Colon (tissue), 2 donors: ENCODE data around the gene LAIR1.
"Not testable (repeated sequence)": the region's sequence is repeated elsewhere in the genome, so short reads cannot be mapped to it uniquely, and the experiment has no call there.

Experiments used
- FAIRE-seq: peaks from 2 replicates; lab custom pipeline; 2012; peaks lifted over from hg19 to GRCh38; lab: Jason Lieb, UNC
- donor health status: control.
- donor health status: control.

Gene LAIR1

GRCh38 chr19:54364775-54365257, at the start of gene LAIR1:
Gene LAIR1, minus strand, starts transcription at chr19:54364931. Its CDS starts 127 bp downstream, at chr19:54364804.
- FAIRE-seq = no peak

GRCh38 chr19:54414156-54414555, 49.4 kb upstream of the LAIR1 start:
- FAIRE-seq = no peak

GRCh38 chr19:54412877-54413276, 48.1 kb upstream of the LAIR1 start:
- no peak for FAIRE-seq

- FAIRE-seq = no peak
Observed at GRCh38 chr19:54411033-54411432, 46.3 kb upstream of the LAIR1 start.

- FAIRE-seq = no peak
Observed at GRCh38 chr19:54408456-54409026, 43.8 kb upstream of the LAIR1 start.

- no peak for FAIRE-seq
Observed at GRCh38 chr19:54407780-54408179, 43.0 kb upstream of the LAIR1 start.

- no peak for FAIRE-seq
Observed at GRCh38 chr19:54405628-54406027, 40.9 kb upstream of the LAIR1 start.

- no peak for FAIRE-seq
Observed at GRCh38 chr19:54403054-54403453, 38.3 kb upstream of the LAIR1 start.

GRCh38 chr19:54400913-54401312, 36.2 kb upstream of the LAIR1 start:
- no peak for FAIRE-seq

GRCh38 chr19:54399189-54399588, 34.5 kb upstream of the LAIR1 start:
- no peak for FAIRE-seq

GRCh38 chr19:54395685-54396084, 31.0 kb upstream of the LAIR1 start:
- FAIRE-seq = no peak

- no peak for FAIRE-seq
Observed at GRCh38 chr19:54393381-54393780, 28.6 kb upstream of the LAIR1 start.

GRCh38 chr19:54392105-54392504, 27.4 kb upstream of the LAIR1 start:
- FAIRE-seq = no peak

- FAIRE-seq = no peak
Observed at GRCh38 chr19:54391589-54392061, 26.9 kb upstream of the LAIR1 start.

- FAIRE-seq = no peak
Observed at GRCh38 chr19:54390942-54391577, 26.3 kb upstream of the LAIR1 start.

- FAIRE-seq = no peak
Observed at GRCh38 chr19:54389553-54389952, 24.8 kb upstream of the LAIR1 start.

GRCh38 chr19:54388802-54389139, 24.0 kb upstream of the LAIR1 start:
- FAIRE-seq = no peak

GRCh38 chr19:54387991-54388801, 23.5 kb upstream of the LAIR1 start:
- FAIRE-seq = no peak

GRCh38 chr19:54383330-54383729, 18.6 kb upstream of the LAIR1 start:
- no peak for FAIRE-seq

GRCh38 chr19:54382041-54382440, 17.3 kb upstream of the LAIR1 start:
- FAIRE-seq = not testable (repeated sequence)

GRCh38 chr19:54380897-54381296, 16.2 kb upstream of the LAIR1 start:
- no peak for FAIRE-seq

- no peak for FAIRE-seq
Observed at GRCh38 chr19:54379187-54379678, 14.5 kb upstream of the LAIR1 start.
